ENCODE measurements around the gene MIGA2. TPM values are rescaled to one million over a fixed set of nuclear protein-coding genes. Genes with fewer than 3 reads are reported as not detected.

Gene MIGA2
- total and polyA plus RNA-seq, 2 experiments from 2014 or later = 19.3 to 47.8 TPM

- no peak for TF ChIP-seq ZNF114 (CRISPR knock-in tag; IDR thresholded peaks at IDR 0.05)
- TF ChIP-seq POLR2AphosphoS5 (IDR thresholded peaks at IDR 0.05; ENCODE audit: low read depth) = no peak
- TF ChIP-seq EZH2 (IDR thresholded peaks at IDR 0.05; ENCODE audit: low read depth, unreplicated experiment) = no peak
- TF ChIP-seq JUNB (IDR thresholded peaks at IDR 0.05; ENCODE audit: unreplicated experiment) = no peak
- TF ChIP-seq ZNF462 (CRISPR knock-in tag; IDR thresholded peaks at IDR 0.05) = no peak
- no peak for TF ChIP-seq NANOG (IDR thresholded peaks at IDR 0.05; ENCODE audit: borderline replicate concordance)
- TF ChIP-seq EZH2phosphoT487 (IDR thresholded peaks at IDR 0.05; ENCODE audit: unreplicated experiment) = no peak
- TF ChIP-seq CTCF (conservative IDR thresholded peaks at IDR 0.05; ENCODE audit: low read depth in 2 of 2) = no peak
- no peak for TF ChIP-seq REST (IDR thresholded peaks at IDR 0.05; ENCODE audit: unreplicated experiment)
- TF ChIP-seq, protein P1, sequence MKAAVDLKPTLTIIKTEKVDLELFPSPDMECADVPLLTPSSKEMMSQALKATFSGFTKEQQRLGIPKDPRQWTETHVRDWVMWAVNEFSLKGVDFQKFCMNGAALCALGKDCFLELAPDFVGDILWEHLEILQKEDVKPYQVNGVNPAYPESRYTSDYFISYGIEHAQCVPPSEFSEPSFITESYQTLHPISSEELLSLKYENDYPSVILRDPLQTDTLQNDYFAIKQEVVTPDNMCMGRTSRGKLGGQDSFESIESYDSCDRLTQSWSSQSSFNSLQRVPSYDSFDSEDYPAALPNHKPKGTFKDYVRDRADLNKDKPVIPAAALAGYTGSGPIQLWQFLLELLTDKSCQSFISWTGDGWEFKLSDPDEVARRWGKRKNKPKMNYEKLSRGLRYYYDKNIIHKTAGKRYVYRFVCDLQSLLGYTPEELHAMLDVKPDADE (IDR thresholded peaks at IDR 0.05) = no peak
- TF ChIP-seq CREB1 (CRISPR knock-in tag; IDR thresholded peaks at IDR 0.05; ENCODE audit: low read depth) = no peak
- TF ChIP-seq ZNF331 (CRISPR knock-in tag; IDR thresholded peaks at IDR 0.05; ENCODE audit: low read depth) = no peak
- H3K4me1 ChIP-seq (ENCODE audit: insufficient read depth) = no peaks in the 10 kb centered on the region
- Mint-ChIP-seq H3K9me3 (no peaks in the 10 kb centered on the region), H3K4me3 (no peak overlapping the region), H3K4me1 (peaks cover 7% of the 10 kb centered on the region), H3K36me3 (ENCODE audit: low read depth) (peaks cover 28% of the 10 kb centered on the region), H3K27me3 (ENCODE audit: insufficient read depth, low read depth, poor library complexity) (peaks cover 5% of the 10 kb centered on the region), H3K27ac (no peak overlapping the region)
- no peaks in the 10 kb centered on the region for H3K9me2 ChIP-seq (ENCODE audit: insufficient read depth)
- H2AFZ ChIP-seq = no peak overlapping the region
- H3F3A ChIP-seq (replicated peaks; ENCODE audit: low read depth) = no peaks in the 10 kb centered on the region
- H3K36me3 ChIP-seq (ENCODE audit: insufficient read depth) = peaks cover 6% of the 10 kb centered on the region; the same call in 1 of the 2 replicates
- H3K27me3 ChIP-seq (ENCODE audit: insufficient read depth) = no peaks in the 10 kb centered on the region
- DNase-seq (ENCODE audit: low spot score) (no peak), ATAC-seq (no peak)
- H4K20me1 ChIP-seq (replicated peaks; ENCODE audit: insufficient read depth) = peaks cover 4% of the 10 kb centered on the region; the same call in 1 of the 2 replicates
- no peak overlapping the region for H3K4me3 ChIP-seq
- H3K4me2 ChIP-seq = no peak overlapping the region
- no peak overlapping the region for H3K27ac ChIP-seq (ENCODE audit: low read depth)
- peaks cover 29% of the 10 kb centered on the region for H3K79me2 ChIP-seq (replicated peaks; ENCODE audit: insufficient read depth)
These were observed 5.6 kb downstream of the MIGA2 start for GRCh38 chr9:129042016-129042415.
